ENCODE measurements around the gene CHIA. TPM values are rescaled to one million over a fixed set of nuclear protein-coding genes. Genes with fewer than 3 reads are reported as not detected.

CHIA gene
- not detected in 2 replicates for total RNA-seq (2016; rRNA removed; fragmentation: Illumina TruSeq; extraction: Trizol)
- not detected in 2 replicates for total RNA-seq (2016; cell fraction: cytosol; rRNA removed; fragmentation: Illumina TruSeq; extraction: Trizol; ENCODE audit: low read depth)
- total RNA-seq (2016; cell fraction: insoluble cytoplasmic fraction; rRNA removed; fragmentation: Illumina TruSeq; extraction: Trizol) = not detected in 2 replicates
- total RNA-seq (2016; cell fraction: membrane; rRNA removed; fragmentation: Illumina TruSeq; extraction: Trizol) = not detected in 2 replicates
- total RNA-seq (2016; cell fraction: nucleus; rRNA removed; fragmentation: Illumina TruSeq; extraction: Trizol) = not detected in 2 replicates
- not detected in 2 replicates for polyA plus RNA-seq (2011; rRNA removed)
- not detected in 2 replicates for polyA plus RNA-seq (2011; cell fraction: cytosol; rRNA removed)
- polyA plus RNA-seq (2011; cell fraction: nucleus; rRNA removed) = not detected in 2 replicates
- not detected in 2 replicates for polyA plus RNA-seq (2012)
- not detected in 2 replicates for polyA plus RNA-seq (2016; cell fraction: cytosol; fragmentation: Illumina TruSeq; extraction: Trizol; ENCODE audit: low read depth)
- not detected in 2 replicates for polyA plus RNA-seq (2016; cell fraction: insoluble cytoplasmic fraction; fragmentation: Illumina TruSeq; extraction: Trizol; ENCODE audit: low read depth)
- not detected in 2 replicates for polyA plus RNA-seq (2016; cell fraction: membrane; fragmentation: Illumina TruSeq; extraction: Trizol; ENCODE audit: low read depth)
- not detected in 2 replicates for polyA plus RNA-seq (2016; cell fraction: nucleus; fragmentation: Illumina TruSeq; extraction: Trizol; ENCODE audit: insufficient read depth, low read depth)
- polyA minus RNA-seq (2011; rRNA and poly(A)+ RNA removed; ENCODE audit: low replicate concordance) = not detected in 2 replicates
- not detected in 2 replicates for polyA minus RNA-seq (2011; cell fraction: cytosol; rRNA and poly(A)+ RNA removed)
- polyA minus RNA-seq (2011; cell fraction: nucleus; rRNA and poly(A)+ RNA removed) = not detected in 2 replicates
- not detected for Bru-seq, nascent RNA
- BruChase-seq, experiment 1, labeled RNA remaining after a 6-hour chase = not detected
- BruChase-seq, experiment 2, labeled RNA remaining after a 2-hour chase = not detected
- long read RNA-seq, experiment 1 = 0 reads
- long read RNA-seq, experiment 2 = 0 reads

DNA sequence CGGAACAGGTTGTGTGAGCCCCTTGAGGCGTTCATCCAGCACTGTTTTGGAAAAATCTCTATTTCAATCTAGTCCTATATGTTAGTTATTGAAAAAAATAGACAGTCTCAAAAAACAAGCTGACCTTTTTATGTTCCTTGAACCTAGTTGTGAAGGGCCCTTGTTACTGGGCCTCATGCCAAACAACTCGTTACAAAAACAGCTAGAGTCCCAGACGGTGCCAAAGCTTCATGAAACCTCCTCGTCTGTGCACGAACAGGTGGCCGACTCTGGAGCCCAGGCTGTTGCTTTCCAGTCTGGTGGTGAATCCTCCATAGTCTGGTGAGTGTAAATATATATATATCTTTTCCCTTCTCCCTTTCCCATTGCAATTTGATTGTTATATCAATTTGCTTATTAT lies at the start of gene CHIA:
Gene CHIA, plus strand, starts transcription at position 222 of the 400 bp plus-strand sequence. CDS start 19,617 bp downstream, outside the sequence.
- CTCF ChIA-PET (ENCODE audit: low intra/inter-chr PET ratio, low total read pairs) = no interaction called here
- H3K27ac ChIP-seq (ENCODE audit: extremely low read length, insufficient read depth, low read length) = no peak within 1 kb of the TSS
- POLR2A ChIA-PET = no interaction called here
- H3K4me2 ChIP-seq (ENCODE audit: low read depth, low read length) = no peak within 1 kb of the TSS
- no TSS peak for BruUV-seq (replicated peaks)
- no peak within 1 kb of the TSS for H3K4me3 ChIP-seq (replicated peaks in 1 of 3; ENCODE audit: insufficient read depth in 1 of 3, low read depth in 2 of 3, low read length in 3 of 3)
- 12% methylated on average over 7 of the region's 7 CpGs for WGBS (ENCODE audit: low lambda C conversion rate)
- peaks cover 21% of the 10 kb centered on the region for H3K4me1 ChIP-seq (ENCODE audit: insufficient read depth, low read length)
- no peaks in the 10 kb centered on the region for H3K36me3 ChIP-seq (replicated peaks in 1 of 2; ENCODE audit: control insufficient read depth in 1 of 2, insufficient read depth in 2 of 2, low read length in 2 of 2)
- in situ Hi-C loops (cut with HindIII; ENCODE audit: extremely low pct_ligation_motif_present, low pct_unique_long_range_greater_than_20kb) = no loop called here
- H3K79me2 ChIP-seq (ENCODE audit: insufficient read depth, low read length) = no peaks in the 10 kb centered on the region
- ATAC-seq (no peak), FAIRE-seq (no peak), DNase-seq (ENCODE audit: low spot score) (no peak)
- intact Hi-C loops (cut with micrococcal nuclease; ENCODE audit: unreplicated experiment) = no loop called here
- H3K9ac ChIP-seq (ENCODE audit: insufficient read depth, low read depth, low read length) = no peak within 1 kb of the TSS
- no peak within 1 kb of the TSS for H2AFZ ChIP-seq (ENCODE audit: low read length)
- no peaks in the 10 kb centered on the region for H3K9me3 ChIP-seq (ENCODE audit: low read length)
- no peaks in the 10 kb centered on the region for H4K20me1 ChIP-seq (ENCODE audit: insufficient read depth, low read length)
- H3K27me3 ChIP-seq (ENCODE audit: control insufficient read depth in 1 of 2, insufficient read depth in 2 of 2, low read length in 2 of 2) = peaks cover 0 to 2% of the 10 kb centered on the region in 2 experiments; a peak in 1 of 5 replicates
- TF ChIP-seq, protein P1, sequence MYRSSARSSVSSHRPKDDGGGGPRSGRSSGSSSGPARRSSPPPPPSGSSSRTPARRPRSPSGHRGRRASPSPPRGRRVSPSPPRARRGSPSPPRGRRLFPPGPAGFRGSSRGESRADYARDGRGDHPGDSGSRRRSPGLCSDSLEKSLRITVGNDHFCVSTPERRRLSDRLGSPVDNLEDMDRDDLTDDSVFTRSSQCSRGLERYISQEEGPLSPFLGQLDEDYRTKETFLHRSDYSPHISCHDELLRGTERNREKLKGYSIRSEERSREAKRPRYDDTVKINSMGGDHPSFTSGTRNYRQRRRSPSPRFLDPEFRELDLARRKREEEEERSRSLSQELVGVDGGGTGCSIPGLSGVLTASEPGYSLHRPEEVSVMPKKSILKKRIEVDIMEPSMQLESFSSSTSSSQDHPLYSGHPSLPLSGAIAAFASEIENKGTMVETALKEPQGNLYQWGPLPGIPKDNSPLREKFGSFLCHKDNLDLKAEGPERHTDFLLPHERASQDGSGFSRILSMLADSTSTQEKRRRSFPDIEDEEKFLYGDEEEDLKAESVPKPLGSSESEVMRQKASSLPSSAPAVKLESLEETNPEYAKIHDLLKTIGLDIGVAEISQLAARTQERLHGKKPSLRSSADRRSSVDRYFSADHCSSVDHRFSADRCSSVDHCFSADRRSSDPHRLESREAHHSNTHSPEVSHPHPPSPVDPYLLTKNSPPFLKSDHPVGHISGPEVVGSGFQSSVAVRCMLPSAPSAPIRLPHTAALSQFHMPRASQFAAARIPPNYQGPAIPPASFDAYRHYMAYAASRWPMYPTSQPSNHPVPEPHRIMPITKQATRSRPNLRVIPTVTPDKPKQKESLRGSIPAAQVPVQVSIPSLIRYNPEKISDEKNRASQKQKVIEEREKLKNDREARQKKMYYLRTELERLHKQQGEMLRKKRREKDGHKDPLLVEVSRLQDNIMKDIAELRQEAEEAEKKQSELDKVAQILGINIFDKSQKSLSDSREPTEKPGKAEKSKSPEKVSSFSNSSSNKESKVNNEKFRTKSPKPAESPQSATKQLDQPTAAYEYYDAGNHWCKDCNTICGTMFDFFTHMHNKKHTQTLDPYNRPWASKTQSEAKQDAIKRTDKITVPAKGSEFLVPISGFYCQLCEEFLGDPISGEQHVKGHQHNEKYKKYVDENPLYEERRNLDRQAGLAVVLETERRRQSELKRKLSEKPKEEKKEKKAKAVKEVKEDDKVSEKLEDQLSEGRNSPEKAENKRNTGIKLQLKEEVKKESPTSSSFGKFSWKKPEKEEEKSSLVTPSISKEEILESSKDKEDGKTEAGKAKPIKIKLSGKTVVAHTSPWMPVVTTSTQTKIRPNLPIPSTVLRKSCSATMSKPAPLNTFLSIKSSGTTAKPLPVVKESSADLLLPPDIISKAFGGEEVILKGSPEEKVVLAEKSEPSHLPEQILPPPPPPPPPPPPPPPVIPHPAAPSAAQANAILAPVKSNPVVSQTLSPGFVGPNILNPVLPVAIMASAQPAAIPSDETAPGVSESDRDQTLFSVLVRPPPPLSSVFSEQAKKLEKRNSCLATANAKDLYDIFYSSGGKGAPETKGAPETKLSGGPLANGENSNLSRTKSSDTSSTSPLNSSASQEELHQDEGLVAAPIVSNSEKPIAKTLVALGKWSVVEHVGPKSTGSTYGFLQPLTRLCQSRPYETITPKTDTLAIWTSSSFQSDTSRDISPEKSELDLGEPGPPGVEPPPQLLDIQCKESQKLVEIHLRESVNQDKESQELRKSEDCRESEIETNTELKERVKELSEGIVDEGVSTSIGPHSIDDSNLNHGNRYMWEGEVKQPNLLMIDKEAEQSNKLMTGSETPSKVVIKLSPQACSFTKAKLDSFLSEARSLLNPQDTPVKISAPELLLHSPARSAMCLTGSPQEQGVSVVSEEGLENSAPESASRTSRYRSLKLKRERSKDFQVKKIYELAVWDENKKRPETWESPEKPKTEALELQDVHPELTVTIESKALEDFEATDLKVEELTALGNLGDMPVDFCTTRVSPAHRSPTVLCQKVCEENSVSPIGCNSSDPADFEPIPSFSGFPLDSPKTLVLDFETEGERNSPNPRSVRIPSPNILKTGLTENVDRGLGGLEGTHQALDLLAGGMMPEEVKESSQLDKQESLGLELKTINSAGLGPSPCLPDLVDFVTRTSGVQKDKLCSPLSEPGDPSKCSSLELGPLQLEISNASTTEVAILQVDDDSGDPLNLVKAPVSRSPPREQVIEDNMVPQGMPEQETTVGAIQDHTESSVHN (CRISPR knock-in tag; IDR thresholded peaks at IDR 0.05) = no peak
- TF ChIP-seq, protein P2, sequence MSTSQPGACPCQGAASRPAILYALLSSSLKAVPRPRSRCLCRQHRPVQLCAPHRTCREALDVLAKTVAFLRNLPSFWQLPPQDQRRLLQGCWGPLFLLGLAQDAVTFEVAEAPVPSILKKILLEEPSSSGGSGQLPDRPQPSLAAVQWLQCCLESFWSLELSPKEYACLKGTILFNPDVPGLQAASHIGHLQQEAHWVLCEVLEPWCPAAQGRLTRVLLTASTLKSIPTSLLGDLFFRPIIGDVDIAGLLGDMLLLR (CRISPR knock-in tag; IDR thresholded peaks at IDR 0.05) = no peak
- no peak for TF ChIP-seq ZFP1 (CRISPR knock-in tag; IDR thresholded peaks at IDR 0.05)
- no peak for TF ChIP-seq SMARCE1 (IDR thresholded peaks at IDR 0.05; ENCODE audit: borderline replicate concordance)
- TF ChIP-seq DPF2 (CRISPR knock-in tag; IDR thresholded peaks at IDR 0.05; ENCODE audit: borderline replicate concordance, low read depth) = no peak
- no peak for TF ChIP-seq BRCA1 (CRISPR knock-in tag; IDR thresholded peaks at IDR 0.05)
- TF ChIP-seq, protein P3, sequence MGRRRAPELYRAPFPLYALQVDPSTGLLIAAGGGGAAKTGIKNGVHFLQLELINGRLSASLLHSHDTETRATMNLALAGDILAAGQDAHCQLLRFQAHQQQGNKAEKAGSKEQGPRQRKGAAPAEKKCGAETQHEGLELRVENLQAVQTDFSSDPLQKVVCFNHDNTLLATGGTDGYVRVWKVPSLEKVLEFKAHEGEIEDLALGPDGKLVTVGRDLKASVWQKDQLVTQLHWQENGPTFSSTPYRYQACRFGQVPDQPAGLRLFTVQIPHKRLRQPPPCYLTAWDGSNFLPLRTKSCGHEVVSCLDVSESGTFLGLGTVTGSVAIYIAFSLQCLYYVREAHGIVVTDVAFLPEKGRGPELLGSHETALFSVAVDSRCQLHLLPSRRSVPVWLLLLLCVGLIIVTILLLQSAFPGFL (CRISPR knock-in tag; IDR thresholded peaks at IDR 0.05) = no peak
- TF ChIP-seq ZNF740 (CRISPR knock-in tag; IDR thresholded peaks at IDR 0.05) = no peak
- no peak for TF ChIP-seq ZNF674 (CRISPR knock-in tag; IDR thresholded peaks at IDR 0.05; ENCODE audit: low read depth)
- no peak for TF ChIP-seq POLR2G (IDR thresholded peaks at IDR 0.05; ENCODE audit: low read depth, low read length)
- TF ChIP-seq JUN (CRISPR knock-in tag; IDR thresholded peaks at IDR 0.05) = no peak

Measured in HepG2 (cell line).